DND-41 (cell line): Measurements from ENCODE around the gene DSC1.
"Not testable (repeated sequence)": the region's sequence is repeated elsewhere in the genome, so short reads cannot be mapped to it uniquely, and the experiment has no call there.

Source experiments
- ATAC-seq: fragments of 200-7000 bp; cut with Tn5 transposase; 3 replicates; pipeline ENCODE4 v1.9.1; 2021; ENCODE audit warnings: low read depth; ENCODE audit not compliant: insufficient read depth
- DNase-seq: peaks from one replicate; pipeline ENCODE4 v3.0.0-alpha.2; 2020
- H2AFZ ChIP-seq: 2 replicates; pipeline ENCODE4 v1.6.0; 2012; ENCODE audit warnings: low read depth, low read length
- H3K27ac ChIP-seq: 2 replicates; pipeline ENCODE4 v1.5.1; 2012; ENCODE audit warnings: low read length, inconsistent platforms
- H3K27me3 ChIP-seq: fragments of 200-600 bp; sonication (generic); 2 replicates; pipeline ENCODE4 v1.6.0; 2012; ENCODE audit warnings: low read length, mild to moderate bottlenecking, inconsistent platforms; ENCODE audit not compliant: insufficient read depth, poor library complexity
- H3K36me3 ChIP-seq: 2 replicates; pipeline ENCODE4 v1.5.1; 2012; ENCODE audit warnings: low read length, inconsistent platforms; ENCODE audit not compliant: insufficient read depth
- H3K4me1 ChIP-seq: 2 replicates; pipeline ENCODE4 v1.5.1; 2012; ENCODE audit warnings: mild to moderate bottlenecking, low read length; ENCODE audit not compliant: insufficient read depth
- H3K4me2 ChIP-seq: 2 replicates; pipeline ENCODE4 v1.6.0; 2012; ENCODE audit warnings: mild to moderate bottlenecking, moderate library complexity, low read length, inconsistent platforms; ENCODE audit not compliant: insufficient read depth
- H3K4me3 ChIP-seq, 2 experiments: fragments of 200-600 bp in 1 of 2; shearing (Covaris generic) in 1 of 2; 2 replicates each; pipeline ENCODE4 v1.5.1; 2012 to 2016; ENCODE audit warnings: inconsistent platforms in 2 of 2, low read length in 2 of 2, mild to moderate bottlenecking in 2 of 2, low read depth in 1 of 2, moderate library complexity in 1 of 2
- H3K79me2 ChIP-seq: 2 replicates; pipeline ENCODE4 v1.6.0; 2012; ENCODE audit warnings: low read length, inconsistent platforms; ENCODE audit not compliant: insufficient read depth
- H3K9ac ChIP-seq: 2 replicates; pipeline ENCODE4 v1.6.0; 2012; ENCODE audit warnings: low read depth, mild to moderate bottlenecking, inconsistent platforms, low read length, moderate library complexity
- H3K9me3 ChIP-seq: 2 replicates; pipeline ENCODE4 v1.5.1; 2012; ENCODE audit warnings: low read length, moderate library complexity, mild to moderate bottlenecking, inconsistent platforms; ENCODE audit not compliant: insufficient read depth, severe bottlenecking
- H4K20me1 ChIP-seq: 2 replicates; pipeline ENCODE4 v1.6.0; 2012; ENCODE audit warnings: low read length; ENCODE audit not compliant: insufficient read depth
- EZH2 ChIP-seq: IDR thresholded peaks from 3 replicates; pipeline ENCODE4 v1.6.1; 2012; ENCODE audit warnings: borderline replicate concordance, low read depth, mild to moderate bottlenecking, moderate library complexity, low read length, inconsistent platforms; ENCODE audit not compliant: severe bottlenecking
- TF ChIP-seq, protein P1 (sequence below): IDR thresholded peaks from 2 replicates; pipeline ENCODE4 v1.5.1; 2012; ENCODE audit warnings: borderline replicate concordance, low read length, moderate library complexity, mild to moderate bottlenecking; ENCODE audit not compliant: poor library complexity, severe bottlenecking; ENCODE audit errors: extremely low read depth

The DSC1 gene

DNA sequence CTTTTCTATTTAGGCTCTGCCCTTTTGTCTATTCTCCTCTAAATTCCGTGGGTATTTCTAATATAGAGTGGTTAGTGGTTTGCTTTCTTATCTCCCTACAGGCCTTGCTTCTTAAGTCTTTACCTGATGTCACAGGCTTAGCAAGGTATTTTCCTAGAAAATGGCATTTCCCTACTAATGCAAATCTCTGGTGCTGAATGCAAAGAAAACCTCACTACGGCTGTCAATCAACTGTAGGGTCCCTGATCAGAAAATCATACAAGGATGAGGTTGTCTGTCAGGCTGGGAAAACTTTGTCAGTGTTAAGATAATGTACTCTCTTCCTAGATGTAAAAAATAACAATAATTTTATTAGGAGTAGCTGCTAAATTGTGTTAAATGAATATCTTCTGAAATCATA, 27.1 kb upstream of the DSC1 start:
- no peak for TF ChIP-seq EZH2
- TF ChIP-seq, protein P1, sequence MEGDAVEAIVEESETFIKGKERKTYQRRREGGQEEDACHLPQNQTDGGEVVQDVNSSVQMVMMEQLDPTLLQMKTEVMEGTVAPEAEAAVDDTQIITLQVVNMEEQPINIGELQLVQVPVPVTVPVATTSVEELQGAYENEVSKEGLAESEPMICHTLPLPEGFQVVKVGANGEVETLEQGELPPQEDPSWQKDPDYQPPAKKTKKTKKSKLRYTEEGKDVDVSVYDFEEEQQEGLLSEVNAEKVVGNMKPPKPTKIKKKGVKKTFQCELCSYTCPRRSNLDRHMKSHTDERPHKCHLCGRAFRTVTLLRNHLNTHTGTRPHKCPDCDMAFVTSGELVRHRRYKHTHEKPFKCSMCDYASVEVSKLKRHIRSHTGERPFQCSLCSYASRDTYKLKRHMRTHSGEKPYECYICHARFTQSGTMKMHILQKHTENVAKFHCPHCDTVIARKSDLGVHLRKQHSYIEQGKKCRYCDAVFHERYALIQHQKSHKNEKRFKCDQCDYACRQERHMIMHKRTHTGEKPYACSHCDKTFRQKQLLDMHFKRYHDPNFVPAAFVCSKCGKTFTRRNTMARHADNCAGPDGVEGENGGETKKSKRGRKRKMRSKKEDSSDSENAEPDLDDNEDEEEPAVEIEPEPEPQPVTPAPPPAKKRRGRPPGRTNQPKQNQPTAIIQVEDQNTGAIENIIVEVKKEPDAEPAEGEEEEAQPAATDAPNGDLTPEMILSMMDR: no peak
- no peak overlapping the region for H3K4me3 ChIP-seq
- no peaks in the 10 kb centered on the region for H3K9me3 ChIP-seq
- H4K20me1 ChIP-seq: no peaks in the 10 kb centered on the region
- no peaks in the 10 kb centered on the region for H3K27me3 ChIP-seq
- no peak overlapping the region for H3K4me2 ChIP-seq
- no peaks in the 10 kb centered on the region for H3K4me1 ChIP-seq
- DNase-seq (no peak), ATAC-seq (no peak)
- H3K9ac ChIP-seq: no peak overlapping the region
- H3K79me2 ChIP-seq: no peaks in the 10 kb centered on the region
- H2AFZ ChIP-seq: no peak overlapping the region
- H3K27ac ChIP-seq: no peak overlapping the region
- H3K36me3 ChIP-seq: no peaks in the 10 kb centered on the region

DNA sequence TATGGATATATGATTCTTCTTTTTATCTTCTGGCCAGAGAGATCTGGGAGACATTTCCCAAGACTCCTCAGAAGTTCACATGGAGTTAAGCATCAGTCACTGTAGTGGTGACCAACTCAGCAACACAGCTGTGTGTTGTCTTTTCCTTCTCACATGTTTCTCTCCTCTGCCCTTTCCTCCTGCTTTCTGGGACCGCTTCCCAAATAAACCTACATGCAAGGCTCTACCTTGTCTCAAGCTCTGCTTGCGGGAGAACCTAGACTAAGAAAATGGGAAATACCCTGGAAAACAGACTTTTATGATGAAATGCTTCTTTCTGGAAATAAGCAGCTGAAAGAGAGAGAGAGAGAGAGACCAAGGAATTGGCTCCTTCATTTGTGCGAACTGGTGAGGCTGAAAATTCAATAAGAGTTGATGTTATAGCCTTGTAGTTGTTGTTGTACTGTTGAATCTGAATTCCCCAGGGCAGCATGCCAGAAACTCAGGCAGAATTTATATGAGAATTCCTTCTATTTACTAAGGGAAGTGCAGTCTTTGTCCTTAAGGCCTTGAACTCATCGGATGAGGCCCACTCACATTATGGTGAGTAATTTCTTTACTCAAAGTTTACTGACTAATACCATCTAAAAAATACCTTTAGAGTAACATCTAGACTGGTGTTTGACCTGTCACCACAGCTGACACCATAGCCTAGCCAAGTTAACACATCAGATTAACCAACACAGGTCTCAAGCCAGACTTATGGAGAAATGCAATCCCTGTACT, 22.7 kb upstream of the DSC1 start:
- Histone ChIP-seq H3K27ac (no peak overlapping the region), H3K9me3 (no peaks in the 10 kb centered on the region), H3K27me3 (no peaks in the 10 kb centered on the region), H3K4me1 (no peaks in the 10 kb centered on the region), H3K36me3 (no peaks in the 10 kb centered on the region), H3K4me2 (no peak overlapping the region), H3K4me3 (no peak overlapping the region), H2AFZ (no peak overlapping the region), H3K79me2 (no peaks in the 10 kb centered on the region), H3K9ac (no peak overlapping the region), H4K20me1 (no peaks in the 10 kb centered on the region)
- ATAC-seq (no peak), DNase-seq (no peak)
- TF ChIP-seq EZH2: no peak
- TF ChIP-seq, protein P1: no peak

DNA sequence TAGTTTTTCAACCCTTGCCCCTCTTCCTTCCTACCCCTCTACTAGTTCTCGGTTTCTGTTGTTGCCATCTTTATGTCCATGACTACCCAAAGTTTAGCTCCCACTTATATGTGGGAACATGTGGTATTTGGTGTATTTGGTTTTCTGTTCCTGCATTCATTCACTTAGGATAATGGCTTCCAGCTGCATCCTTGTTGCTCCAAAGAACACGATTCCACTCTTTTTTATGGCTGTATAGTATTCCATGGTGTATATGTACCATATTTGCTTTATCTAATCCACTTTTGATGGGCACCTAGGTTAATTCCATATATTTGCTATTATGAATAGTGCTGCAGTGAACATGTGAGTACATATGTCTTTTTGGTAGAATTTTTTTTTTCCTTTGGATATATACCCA, 20.6 kb upstream of the DSC1 start:
- ATAC-seq: no peak
- no peak for DNase-seq
- Histone ChIP-seq H3K4me3 (no peak overlapping the region), H3K36me3 (no peaks in the 10 kb centered on the region), H3K9ac (no peak overlapping the region), H3K4me2 (no peak overlapping the region), H3K4me1 (no peaks in the 10 kb centered on the region), H3K9me3 (no peaks in the 10 kb centered on the region), H2AFZ (no peak overlapping the region), H3K27ac (no peak overlapping the region), H3K27me3 (no peaks in the 10 kb centered on the region), H3K79me2 (no peaks in the 10 kb centered on the region), H4K20me1 (no peaks in the 10 kb centered on the region)
- TF ChIP-seq, protein P1: no peak
- no peak for TF ChIP-seq EZH2

DNA sequence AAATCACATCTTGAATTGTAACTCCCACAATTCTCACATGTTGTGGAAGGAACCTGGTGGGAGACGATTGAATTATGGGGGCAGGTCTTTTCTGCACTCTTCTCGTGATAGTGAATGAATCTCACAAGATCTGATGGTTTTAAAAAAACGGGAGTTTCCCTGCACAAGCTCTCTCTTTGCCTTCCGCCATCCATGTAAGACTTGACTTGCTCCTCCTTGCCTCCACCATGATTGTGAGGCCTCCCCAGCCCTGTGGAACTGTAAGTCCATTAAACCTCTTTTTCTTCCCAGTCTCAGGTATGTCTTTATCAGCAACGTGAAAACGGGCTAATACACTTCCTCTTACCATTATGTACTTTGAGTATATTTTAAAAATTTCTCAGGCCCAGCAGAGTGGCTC, 14.7 kb upstream of the DSC1 start:
- not testable (repeated sequence) for H3K9me3 ChIP-seq, H3K9ac ChIP-seq, H2AFZ ChIP-seq, H3K4me1 ChIP-seq, H3K36me3 ChIP-seq, H3K79me2 ChIP-seq, H3K27me3 ChIP-seq, H3K4me3 ChIP-seq, H3K4me2 ChIP-seq, H4K20me1 ChIP-seq, DNase-seq, ATAC-seq, H3K27ac ChIP-seq
